K562 (cell line): ENCODE results near the gene SFPQ. TPM values are rescaled to one million over a fixed set of nuclear protein-coding genes. Genes with fewer than 3 reads are reported as not detected.

Experiments used
- ATAC-seq: fragments of 200-7000 bp; cut with Tn5 transposase; 3 replicates; pipeline ENCODE4 v1.9.1; 2020; ENCODE audit warnings: moderate library complexity
- BruUV-seq: library from RNA; stranded (reverse); fragments of 400-500 nt; replicated peaks from 2 replicates; lab custom pipeline; 2021; lab: Mats Ljungman, UMichigan
- CTCF ChIA-PET: fragments of 300-600 bp; formaldehyde crosslinking; extraction: SDS; loops from one replicate; lab custom pipeline; 2021; ENCODE audit warnings: low intra/inter-chr PET ratio; lab: Yijun Ruan, JAX
- POLR2A ChIA-PET: fragments of 300-600, 350-650 bp; sonication (Branson Sonifier 250); formaldehyde crosslinking; extraction: SDS; loops from one replicate; lab custom pipeline; 2021; ENCODE audit warnings: antibody characterized with exemption, inconsistent platforms; lab: Yijun Ruan, JAX
- DNase-seq, 4 experiments: peaks; one replicate each; pipeline versions ENCODE4 v3.0.0 to v3.0.0-alpha.2; 2011 to 2018; ENCODE audit warnings: low spot score in 3 of 4, mixed read lengths in 3 of 4; ENCODE audit errors: extremely low read depth in 1 of 4
- FAIRE-seq: peaks from 2 replicates; lab custom pipeline; 2011; peaks lifted over from hg19 to GRCh38; lab: Jason Lieb, UNC
- H2AFZ ChIP-seq: 2 replicates; pipeline ENCODE4 v1.6.0; 2011; ENCODE audit warnings: low read depth, low read length, control low read depth, inconsistent platforms
- H3K27ac ChIP-seq: fragments of 200-600 bp; 3 replicates; pipeline ENCODE4 v1.8.0; 2011; ENCODE audit warnings: low read depth, mild to moderate bottlenecking, control low read depth, inconsistent platforms, low read length, moderate library complexity, mixed read lengths; ENCODE audit errors: extremely low read depth
- H3K27me3 ChIP-seq, 2 experiments: fragments of 300-600 bp in 1 of 2; 2 replicates in 1 of 2; 3 replicates in 1 of 2; pipeline versions ENCODE4 v1.6.0 to v1.8.0; 2011; ENCODE audit warnings: inconsistent platforms in 2 of 2, low read length in 2 of 2, mild to moderate bottlenecking in 1 of 2, mixed read lengths in 1 of 2, moderate library complexity in 1 of 2; ENCODE audit not compliant: control insufficient read depth in 2 of 2, insufficient read depth in 2 of 2
- H3K36me3 ChIP-seq: fragments of 300-600 bp; 3 replicates; pipeline ENCODE4 v1.8.0; 2011; ENCODE audit warnings: mild to moderate bottlenecking, low read length, inconsistent platforms; ENCODE audit not compliant: control insufficient read depth, insufficient read depth
- H3K4me1 ChIP-seq, 2 experiments: fragments of 200-600 bp in 1 of 2; replicated peaks in 1 of 2; 2 replicates in 1 of 2; 3 replicates in 1 of 2; pipeline versions ENCODE4 v1.5.1 to v1.8.0; 2011; ENCODE audit warnings: inconsistent platforms in 2 of 2, low read length in 2 of 2, mild to moderate bottlenecking in 1 of 2, mixed read lengths in 1 of 2, moderate library complexity in 1 of 2; ENCODE audit not compliant: control insufficient read depth in 2 of 2, insufficient read depth in 2 of 2
- H3K4me2 ChIP-seq: 2 replicates; pipeline ENCODE4 v1.6.1; 2011; ENCODE audit warnings: low read length, control low read depth, inconsistent platforms, mixed read lengths; ENCODE audit not compliant: insufficient read depth
- H3K4me3 ChIP-seq: fragments of 200-600 bp; sonication (generic), shearing (Covaris generic); 2 replicates; pipeline ENCODE4 v1.5.1; 2016; ENCODE audit warnings: control low read depth, inconsistent platforms
- H3K79me2 ChIP-seq: fragments of 200-600 bp; 3 replicates; pipeline ENCODE4 v1.8.0; 2011; ENCODE audit warnings: low read length, inconsistent platforms; ENCODE audit not compliant: control insufficient read depth, insufficient read depth
- H3K9ac ChIP-seq, 2 experiments: 2 replicates each; pipeline versions ENCODE4 v1.6.0 to v1.6.1; 2011; ENCODE audit warnings: low read depth in 2 of 2, low read length in 2 of 2, control low read depth in 1 of 2, inconsistent platforms in 1 of 2, mild to moderate bottlenecking in 1 of 2, mixed read lengths in 1 of 2; ENCODE audit not compliant: insufficient read depth in 1 of 2
- H3K9me1 ChIP-seq: one replicate; pipeline ENCODE4 v1.6.0; 2011; ENCODE audit warnings: inconsistent platforms, mild to moderate bottlenecking, low read length, moderate library complexity; ENCODE audit not compliant: control insufficient read depth, insufficient read depth
- H3K9me3 ChIP-seq: replicated peaks from 2 replicates; pipeline ENCODE4 v1.5.1; 2011; ENCODE audit warnings: low read depth, low read length, inconsistent platforms; ENCODE audit not compliant: control insufficient read depth, insufficient read depth
- H4K20me1 ChIP-seq: replicated peaks from 2 replicates; pipeline ENCODE4 v1.6.1; 2011; ENCODE audit warnings: low read length, inconsistent platforms, mixed read lengths; ENCODE audit not compliant: control insufficient read depth, insufficient read depth
- ATF1 ChIP-seq, 2 experiments: fragments of 450-650 bp in 1 of 2; IDR thresholded peaks; 2 replicates each; pipeline ENCODE4 v1.6.1; 2016; ENCODE audit warnings: missing compliant biosample characterization in 1 of 2, missing genetic modification characterization in 1 of 2
- CBFA2T2 ChIP-seq: fragments of 450-650 bp; conservative IDR thresholded peaks from 2 replicates; pipeline ENCODE4 v1.6.1; 2017; ENCODE audit warnings: mild to moderate bottlenecking
- CHD1 ChIP-seq: fragments of 200-600 bp; sonication (generic); IDR thresholded peaks from one replicate; pipeline ENCODE4 v1.6.1; 2012; ENCODE audit warnings: mild to moderate bottlenecking, moderate library complexity, low read length, inconsistent platforms
- PHB ChIP-seq: fragments of 250-450 bp; sonication (Bioruptor Pico); IDR thresholded peaks from 2 replicates; pipeline ENCODE4 v1.5.0; 2021
- POLR2A ChIP-seq: fragments of 450-650 bp; conservative IDR thresholded peaks from 2 replicates; pipeline ENCODE4 v1.6.1; 2016
- POLR2AphosphoS5 ChIP-seq: IDR thresholded peaks from 2 replicates; pipeline ENCODE4 v1.6.1; 2011; ENCODE audit warnings: mild to moderate bottlenecking, low read depth, low read length, moderate library complexity; ENCODE audit not compliant: control insufficient read depth, insufficient read depth
- POLR2B ChIP-seq: fragments of 450-650 bp; IDR thresholded peaks from 2 replicates; pipeline ENCODE4 v1.6.1; 2018; ENCODE audit warnings: low read depth; ENCODE audit not compliant: partially characterized antibody
- POLR2G ChIP-seq: fragments of 200-400 bp; formaldehyde crosslinking; IDR thresholded peaks from 2 replicates; pipeline ENCODE4 v1.6.1; 2017; ENCODE audit warnings: low read depth, mild to moderate bottlenecking, antibody characterized with exemption, low read length, moderate library complexity
- RBBP5 ChIP-seq: fragments of 200-600 bp; sonication (generic); IDR thresholded peaks from 2 replicates; pipeline ENCODE4 v1.6.1; 2012; ENCODE audit warnings: borderline replicate concordance, mild to moderate bottlenecking, low read length, control low read depth, inconsistent platforms; ENCODE audit not compliant: insufficient read depth, poor library complexity, severe bottlenecking
- SMAD1 ChIP-seq: fragments of 150-350 bp; IDR thresholded peaks from 2 replicates; pipeline ENCODE4 v1.6.1; 2014; ENCODE audit warnings: low read length, low read depth; ENCODE audit not compliant: partially characterized antibody
- SMARCA5 ChIP-seq: fragments of 450-650 bp; IDR thresholded peaks from 2 replicates; pipeline ENCODE4 v1.6.1; 2016
- SOX6 ChIP-seq: fragments of 450-650 bp; IDR thresholded peaks from 2 replicates; pipeline ENCODE4 v1.6.1; 2014; ENCODE audit warnings: mild to moderate bottlenecking
- SUPT5H ChIP-seq: fragments of 450-650 bp; IDR thresholded peaks from 2 replicates; pipeline ENCODE4 v1.6.1; 2016
- ZNF507 ChIP-seq: conservative IDR thresholded peaks from 2 replicates; pipeline ENCODE4 v1.6.1; 2017; ENCODE audit warnings: missing genetic modification characterization, missing compliant biosample characterization
- ZNF644 ChIP-seq: fragments of 200-800 bp; sonication (Bioruptor generic); IDR thresholded peaks from 2 replicates; pipeline ENCODE4 v1.6.1; 2016; ENCODE audit warnings: low read depth, missing genetic modification characterization, missing compliant biosample characterization
- WGBS: fragments of 100-300 bp; shearing (Covaris generic); methylation state at CpG from one replicate; pipeline ENCODE4 v1.1.6; 2016; ENCODE audit warnings: low coverage, mixed read lengths; ENCODE audit not compliant: insufficient coverage; ENCODE audit errors: missing lambda C conversion rate; 5-methylcytosine and 5-hydroxymethylcytosine counted together
- in situ Hi-C: fragments of 300-500 bp; cut with MboI; formaldehyde crosslinking; loops from 4 replicates; pipeline ENCODE4 v1.15.0; 2018; ENCODE audit warnings: inconsistent platforms, mixed read lengths
- intact Hi-C: fragments of 100-400 bp; cut with micrococcal nuclease; formaldehyde crosslinking; loops from 2 replicates; pipeline ENCODE4 v1.14.2; 2022
- polyA plus RNA-seq, 8 experiments: library from polyadenylated mRNA; depleted of rRNA in 4 of 8; stranded (reverse) in 5 of 8; unstranded in 3 of 8; fragments of >200 nt; fragmentation: Nextera tagmentation in 2 of 8; fragmentation: Illumina TruSeq in 1 of 8; extraction: Ambion mirVana in 2 of 8; extraction: Trizol in 1 of 8; gene quantifications; 2 replicates each; pipeline versions ENCODE4 v1.2.1 to v1.2.3, GENCODE V29; 2011 to 2014; ENCODE audit warnings: inconsistent platforms in 1 of 8, missing spikeins in 1 of 8
- total RNA-seq, 7 experiments: library from RNA; depleted of rRNA in 6 of 7; stranded (reverse); fragments of >200 nt in 6 of 7; fragmentation: Illumina TruSeq in 2 of 7; extraction: Trizol in 2 of 7; gene quantifications; 2 replicates each; pipeline versions ENCODE4 v1.2.1 to v1.2.3, GENCODE V29; 2011 to 2021; ENCODE audit warnings: low replicate concordance in 1 of 7
- TF ChIP-seq, protein P1 (sequence below): fragments of 450-650 bp; formaldehyde crosslinking; IDR thresholded peaks from 2 replicates; pipeline ENCODE4 v1.4.0; 2022; ENCODE audit warnings: missing genetic modification characterization
- TF ChIP-seq, protein P2 (sequence below), 3 experiments: fragments of 200-800 bp in 1 of 3; sonication (Bioruptor generic) in 1 of 3; sonication (generic) in 1 of 3; formaldehyde crosslinking in 1 of 3; IDR thresholded peaks; 2 replicates each; pipeline versions ENCODE4 v1.6.1 to v1.8.0; 2016 to 2022; ENCODE audit warnings: mild to moderate bottlenecking in 2 of 3, missing compliant biosample characterization in 2 of 3, missing genetic modification characterization in 2 of 3, missing genetic modification reagents in 1 of 3
- TF ChIP-seq, protein P3 (sequence below): IDR thresholded peaks from 2 replicates; pipeline ENCODE4 v1.6.1; 2016; ENCODE audit warnings: missing genetic modification characterization, missing compliant biosample characterization

Gene SFPQ
- total and polyA plus RNA-seq, 9 of the 15 experiments (the other 6 are each of a cell fraction or from before 2014, with no cell fraction given) = 69.7 to 562 (median 399) TPM

DNA sequence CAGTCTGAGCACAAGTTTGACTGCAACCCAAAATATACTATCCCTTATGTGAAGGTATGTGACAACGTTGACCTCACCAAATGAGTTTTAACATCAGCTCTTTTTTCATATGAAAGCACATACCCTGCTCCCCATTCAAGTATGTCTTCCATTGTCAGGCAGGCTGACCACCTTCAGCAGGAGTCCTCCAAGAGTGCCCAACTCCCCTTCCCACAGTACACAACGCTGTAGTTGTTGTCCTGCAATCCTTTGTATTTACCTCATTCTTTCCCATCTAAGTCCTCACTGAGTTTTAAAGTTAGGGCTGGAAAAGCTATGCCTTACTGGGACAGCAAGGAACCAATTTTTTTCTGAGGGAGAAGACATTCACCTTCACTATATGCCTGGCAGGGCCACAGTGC, 14.7 kb downstream of the SFPQ start:
- Histone ChIP-seq H3K27me3 (no peaks in the 10 kb centered on the region), H4K20me1 (peaks cover 43% of the 10 kb centered on the region), H3K4me3 (no peak overlapping the region), H3K9me3 (no peaks in the 10 kb centered on the region), H3K9me1 (peaks cover 6% of the 10 kb centered on the region), H3K79me2 (peaks cover 46% of the 10 kb centered on the region), H2AFZ (no peak overlapping the region), H3K27ac (no peak overlapping the region), H3K9ac (no peak overlapping the region), H3K36me3 (peaks cover 83% of the 10 kb centered on the region), H3K4me1 (peaks cover 4 to 11% of the 10 kb centered on the region in 2 experiments; a peak in 2 of 5 replicates), H3K4me2 (no peak overlapping the region)
- TF ChIP-seq SUPT5H (peak; percentile 62), RBBP5 (no peak), ATF1 (CRISPR knock-in tag; IDR thresholded peaks at IDR 0.05) (no peak), ATF1 (tag; IDR thresholded peaks at IDR 0.05) (no peak), ZNF507 (no peak), CHD1 (no peak), POLR2A (peak; percentile 75), SOX6 (no peak), POLR2G (peak; percentile 36; the same call in 1 of the 2 replicates), SMAD1 (peak; percentile 51), SMARCA5 (no peak), POLR2AphosphoS5 (peak; percentile 75), POLR2B (peak; percentile 47), CBFA2T2 (no peak), PHB (CRISPR knock-in tag) (no peak), ZNF644 (tag) (no peak)
- TF ChIP-seq, protein P1, sequence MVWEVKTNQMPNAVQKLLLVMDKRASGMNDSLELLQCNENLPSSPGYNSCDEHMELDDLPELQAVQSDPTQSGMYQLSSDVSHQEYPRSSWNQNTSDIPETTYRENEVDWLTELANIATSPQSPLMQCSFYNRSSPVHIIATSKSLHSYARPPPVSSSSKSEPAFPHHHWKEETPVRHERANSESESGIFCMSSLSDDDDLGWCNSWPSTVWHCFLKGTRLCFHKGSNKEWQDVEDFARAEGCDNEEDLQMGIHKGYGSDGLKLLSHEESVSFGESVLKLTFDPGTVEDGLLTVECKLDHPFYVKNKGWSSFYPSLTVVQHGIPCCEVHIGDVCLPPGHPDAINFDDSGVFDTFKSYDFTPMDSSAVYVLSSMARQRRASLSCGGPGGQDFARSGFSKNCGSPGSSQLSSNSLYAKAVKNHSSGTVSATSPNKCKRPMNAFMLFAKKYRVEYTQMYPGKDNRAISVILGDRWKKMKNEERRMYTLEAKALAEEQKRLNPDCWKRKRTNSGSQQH (CRISPR knock-in tag) = peak; percentile 38; the same call in 1 of the 2 replicates
- TF ChIP-seq, protein P2, sequence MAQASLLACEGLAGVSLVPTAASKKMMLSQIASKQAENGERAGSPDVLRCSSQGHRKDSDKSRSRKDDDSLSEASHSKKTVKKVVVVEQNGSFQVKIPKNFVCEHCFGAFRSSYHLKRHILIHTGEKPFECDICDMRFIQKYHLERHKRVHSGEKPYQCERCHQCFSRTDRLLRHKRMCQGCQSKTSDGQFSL (CRISPR knock-in tag; IDR thresholded peaks at IDR 0.05) = no peak
- TF ChIP-seq, protein P2 (tag; IDR thresholded peaks at IDR 0.05) = no peak
- TF ChIP-seq, protein P3, sequence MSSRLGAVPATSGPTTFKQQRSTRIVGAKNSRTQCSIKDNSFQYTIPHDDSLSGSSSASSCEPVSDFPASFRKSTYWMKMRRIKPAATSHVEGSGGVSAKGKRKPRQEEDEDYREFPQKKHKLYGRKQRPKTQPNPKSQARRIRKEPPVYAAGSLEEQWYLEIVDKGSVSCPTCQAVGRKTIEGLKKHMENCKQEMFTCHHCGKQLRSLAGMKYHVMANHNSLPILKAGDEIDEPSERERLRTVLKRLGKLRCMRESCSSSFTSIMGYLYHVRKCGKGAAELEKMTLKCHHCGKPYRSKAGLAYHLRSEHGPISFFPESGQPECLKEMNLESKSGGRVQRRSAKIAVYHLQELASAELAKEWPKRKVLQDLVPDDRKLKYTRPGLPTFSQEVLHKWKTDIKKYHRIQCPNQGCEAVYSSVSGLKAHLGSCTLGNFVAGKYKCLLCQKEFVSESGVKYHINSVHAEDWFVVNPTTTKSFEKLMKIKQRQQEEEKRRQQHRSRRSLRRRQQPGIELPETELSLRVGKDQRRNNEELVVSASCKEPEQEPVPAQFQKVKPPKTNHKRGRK (tag) = 0 out of 2 replicates have a peak, but pooled peaks have one; percentile 3
- in situ Hi-C loops (no loop called here), intact Hi-C loops (no loop called here)
- POLR2A ChIA-PET = interaction anchor here (0.5 to 4.5 kb wide), 4 partner anchors 11 to 341 kb away, joined by 3 to 42 read pairs (median 6); no protein-coding TSS in a partner anchor
- ATAC-seq = no peak; the same call in 2 of the 3 replicates
- DNase-seq = no peak
- BruUV-seq = no TSS peak
- FAIRE-seq = no peak
- CTCF ChIA-PET = no interaction called here
- 92% methylated on average over 2 of the region's 2 CpGs for WGBS
